Endothelial cell of umbilical vein (primary cell): ENCODE data around the gene KCNH2. TPM values are rescaled to one million over a fixed set of nuclear protein-coding genes. Genes with fewer than 3 reads are reported as not detected.

Experiments used
- BruUV-seq: library from RNA; stranded (reverse); fragments of 400-500 nt; replicated peaks from 2 replicates; lab custom pipeline; 2021; lab: Mats Ljungman, UMichigan
- CTCF ChIA-PET: fragments of 300-600, 350-600 bp; sonication (Branson Sonifier 250); formaldehyde crosslinking; loops from one replicate; lab custom pipeline; 2021; ENCODE audit warnings: antibody characterized with exemption, inconsistent platforms; lab: Charles Lee
- POLR2A ChIA-PET: fragments of 300-600, 350-600 bp; sonication (Branson Sonifier 250); formaldehyde crosslinking; loops from one replicate; lab custom pipeline; 2021; ENCODE audit warnings: antibody characterized with exemption, inconsistent platforms; lab: Charles Lee
- DNase-seq: peaks from one replicate; pipeline ENCODE4 v3.0.0-alpha.2; 2011; ENCODE audit warnings: low read depth, low spot score
- FAIRE-seq: peaks from 2 replicates; lab custom pipeline; 2011; peaks lifted over from hg19 to GRCh38; lab: Jason Lieb, UNC
- H2AFZ ChIP-seq: 2 replicates; pipeline ENCODE4 v1.6.0; 2012; ENCODE audit warnings: low read depth, low read length, control low read depth, inconsistent platforms
- H3K27ac ChIP-seq: 2 replicates; pipeline ENCODE4 v1.5.1; 2011; ENCODE audit warnings: low read depth, mild to moderate bottlenecking, control low read depth, low read length, moderate library complexity; ENCODE audit not compliant: insufficient read depth
- H3K27me3 ChIP-seq, 2 experiments: 2 replicates each; pipeline versions ENCODE4 v1.6.0 to v1.6.1; 2011; ENCODE audit warnings: low read length in 2 of 2, mixed read lengths in 1 of 2; ENCODE audit not compliant: control insufficient read depth in 2 of 2, insufficient read depth in 2 of 2
- H3K36me3 ChIP-seq, 2 experiments: 2 replicates in 1 of 2; 3 replicates in 1 of 2; pipeline ENCODE4 v1.5.1; 2011; ENCODE audit warnings: low read length in 2 of 2, mild to moderate bottlenecking in 1 of 2, moderate library complexity in 1 of 2; ENCODE audit not compliant: control insufficient read depth in 2 of 2, insufficient read depth in 2 of 2; ENCODE audit errors: extremely low read depth in 1 of 2
- H3K4me1 ChIP-seq: 3 replicates; pipeline ENCODE4 v1.5.1; 2011; ENCODE audit warnings: mild to moderate bottlenecking, low read length; ENCODE audit not compliant: control insufficient read depth, insufficient read depth; ENCODE audit errors: extremely low read depth
- H3K4me2 ChIP-seq: 2 replicates; pipeline ENCODE4 v1.6.1; 2011; ENCODE audit warnings: low read length, control low read depth, mixed read lengths; ENCODE audit not compliant: insufficient read depth
- H3K4me3 ChIP-seq, 3 experiments: fragments of 200-600 bp in 1 of 3; sonication (generic), shearing (Covaris generic) in 1 of 3; replicated peaks in 1 of 3; 2 replicates each; pipeline ENCODE4 v1.5.1; 2011 to 2016; ENCODE audit warnings: control low read depth in 3 of 3, low read length in 3 of 3, mild to moderate bottlenecking in 2 of 3, inconsistent platforms in 1 of 3, low read depth in 1 of 3, moderate library complexity in 1 of 3; ENCODE audit not compliant: insufficient read depth in 1 of 3
- H3K79me2 ChIP-seq: 2 replicates; pipeline ENCODE4 v1.6.0; 2012; ENCODE audit warnings: low read length, inconsistent platforms; ENCODE audit not compliant: control insufficient read depth, insufficient read depth
- H3K9ac ChIP-seq: replicated peaks from 2 replicates; pipeline ENCODE3; 2011; ENCODE audit warnings: low read length, control low read depth; ENCODE audit not compliant: insufficient read depth; ENCODE audit errors: extremely low read depth
- H3K9me1 ChIP-seq: replicated peaks from 3 replicates; pipeline ENCODE4 v1.6.0; 2011; ENCODE audit warnings: mild to moderate bottlenecking, low read length; ENCODE audit not compliant: control insufficient read depth, insufficient read depth; ENCODE audit errors: extremely low read depth
- H3K9me3 ChIP-seq: replicated peaks from 2 replicates; pipeline ENCODE4 v1.5.1; 2012; ENCODE audit warnings: low read length, inconsistent platforms; ENCODE audit not compliant: control insufficient read depth, insufficient read depth
- H4K20me1 ChIP-seq: replicated peaks from 2 replicates; pipeline ENCODE3; 2011; ENCODE audit warnings: mild to moderate bottlenecking, low read length; ENCODE audit not compliant: control insufficient read depth, insufficient read depth; ENCODE audit errors: extremely low read depth
- EZH2 ChIP-seq: IDR thresholded peaks from 2 replicates; pipeline ENCODE4 v1.6.1; 2012; ENCODE audit warnings: borderline replicate concordance, low read depth, mild to moderate bottlenecking, moderate library complexity, low read length, inconsistent platforms; ENCODE audit not compliant: severe bottlenecking
- FOS ChIP-seq: IDR thresholded peaks from 2 replicates; pipeline ENCODE4 v1.6.1; 2011; ENCODE audit warnings: mild to moderate bottlenecking, low read length, moderate library complexity, borderline replicate concordance; ENCODE audit not compliant: insufficient read depth
- GATA2 ChIP-seq: IDR thresholded peaks from 2 replicates; pipeline ENCODE4 v1.7.0; 2011; ENCODE audit warnings: low read depth, mild to moderate bottlenecking, moderate library complexity, mixed read lengths, low read length; ENCODE audit not compliant: insufficient read length, insufficient read depth
- JUN ChIP-seq: IDR thresholded peaks from 2 replicates; pipeline ENCODE4 v1.6.1; 2011; ENCODE audit warnings: borderline replicate concordance, low read depth; ENCODE audit not compliant: insufficient read length, insufficient read depth
- MAX ChIP-seq: IDR thresholded peaks from 2 replicates; pipeline ENCODE4 v1.6.1; 2011; ENCODE audit not compliant: insufficient read depth, insufficient read length
- MYC ChIP-seq: IDR thresholded peaks from one replicate; pipeline ENCODE4 v1.6.1; 2011; ENCODE audit warnings: mild to moderate bottlenecking, low read depth, low read length
- POLR2A ChIP-seq: IDR thresholded peaks from 2 replicates; pipeline ENCODE4 v1.6.1; 2012; ENCODE audit warnings: low read depth, mild to moderate bottlenecking, control low read depth, low read length
- POLR2AphosphoS5 ChIP-seq: IDR thresholded peaks from 2 replicates; pipeline ENCODE4 v1.6.1; 2012; ENCODE audit warnings: low read depth, mild to moderate bottlenecking, control low read depth, low read length, moderate library complexity; ENCODE audit not compliant: insufficient read depth
- dilution Hi-C: fragments of 300-500 bp; cut with MboI; formaldehyde crosslinking; loops from one replicate; pipeline ENCODE4 v1.15.0; 2019; ENCODE audit warnings: low sequenced_read_pairs; ENCODE audit not compliant: extremely low pct_ligation_motif_present
- intact Hi-C: fragments of 100-400 bp; cut with micrococcal nuclease; formaldehyde crosslinking; loops from one replicate; pipeline ENCODE4 v1.10.0; 2022
- polyA plus RNA-seq, 4 experiments: library from polyadenylated mRNA; depleted of rRNA in 3 of 4; stranded (reverse) in 3 of 4; unstranded in 1 of 4; fragments of >200 nt; gene quantifications; 2 replicates each; pipeline versions ENCODE4 v1.2.1 to v1.2.3, GENCODE V29; 2011 to 2012; ENCODE audit warnings: missing spikeins in 1 of 4
- total RNA-seq: library from RNA; stranded (reverse); gene quantifications from 2 replicates; pipeline ENCODE4 v1.2.3, GENCODE V29; 2021
- TF ChIP-seq, protein P1 (sequence below), 2 donors: IDR thresholded peaks; 1 replicate in 1 of 2; 2 replicates in 1 of 2; pipeline ENCODE4 v1.5.1; 2011; ENCODE audit warnings: low read length in 2 of 2, mild to moderate bottlenecking in 2 of 2, moderate library complexity in 2 of 2, control low read depth in 1 of 2, inconsistent platforms in 1 of 2, low read depth in 1 of 2; ENCODE audit not compliant: insufficient read depth in 1 of 2; ENCODE audit errors: extremely low read depth in 1 of 2

The KCNH2 gene
- total and polyA plus RNA-seq, 2 donors (not counting 3 experiments of a cell fraction or from before 2014, with no cell fraction given): 0.03 to 0.09 TPM

GRCh38 chr7:150946421-150947240 is 31.5 kb downstream of the KCNH2 start:
- H3K36me3 ChIP-seq: no peaks in the 10 kb centered on the region
- H3K4me1 ChIP-seq: no peaks in the 10 kb centered on the region
- H3K27me3 ChIP-seq: peaks cover 7 to 13% of the 10 kb centered on the region in 2 experiments
- H3K9me3 ChIP-seq: no peaks in the 10 kb centered on the region
- intact Hi-C loops: no loop called here
- no peaks in the 10 kb centered on the region for H4K20me1 ChIP-seq
- no peaks in the 10 kb centered on the region for H3K9me1 ChIP-seq
- FAIRE-seq (no peak), DNase-seq (no peak)
- H3K4me2 ChIP-seq: no peak overlapping the region
- POLR2A ChIA-PET: no interaction called here
- H3K9ac ChIP-seq: no peak overlapping the region
- H3K79me2 ChIP-seq: no peaks in the 10 kb centered on the region
- CTCF ChIA-PET: interaction anchor here (1.1 kb wide), 1 partner anchor 48 kb away, joined by 4 read pairs; no protein-coding TSS in a partner anchor
- H3K27ac ChIP-seq: no peak overlapping the region
- BruUV-seq: no TSS peak
- no peak overlapping the region for H3K4me3 ChIP-seq
- TF ChIP-seq POLR2AphosphoS5: no peak
- TF ChIP-seq GATA2: no peak
- TF ChIP-seq, protein P1, sequence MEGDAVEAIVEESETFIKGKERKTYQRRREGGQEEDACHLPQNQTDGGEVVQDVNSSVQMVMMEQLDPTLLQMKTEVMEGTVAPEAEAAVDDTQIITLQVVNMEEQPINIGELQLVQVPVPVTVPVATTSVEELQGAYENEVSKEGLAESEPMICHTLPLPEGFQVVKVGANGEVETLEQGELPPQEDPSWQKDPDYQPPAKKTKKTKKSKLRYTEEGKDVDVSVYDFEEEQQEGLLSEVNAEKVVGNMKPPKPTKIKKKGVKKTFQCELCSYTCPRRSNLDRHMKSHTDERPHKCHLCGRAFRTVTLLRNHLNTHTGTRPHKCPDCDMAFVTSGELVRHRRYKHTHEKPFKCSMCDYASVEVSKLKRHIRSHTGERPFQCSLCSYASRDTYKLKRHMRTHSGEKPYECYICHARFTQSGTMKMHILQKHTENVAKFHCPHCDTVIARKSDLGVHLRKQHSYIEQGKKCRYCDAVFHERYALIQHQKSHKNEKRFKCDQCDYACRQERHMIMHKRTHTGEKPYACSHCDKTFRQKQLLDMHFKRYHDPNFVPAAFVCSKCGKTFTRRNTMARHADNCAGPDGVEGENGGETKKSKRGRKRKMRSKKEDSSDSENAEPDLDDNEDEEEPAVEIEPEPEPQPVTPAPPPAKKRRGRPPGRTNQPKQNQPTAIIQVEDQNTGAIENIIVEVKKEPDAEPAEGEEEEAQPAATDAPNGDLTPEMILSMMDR (IDR thresholded peaks at IDR 0.05; ENCODE audit: extremely low read depth in 1 of 2, insufficient read depth in 1 of 2, low read depth in 1 of 2, low read length in 2 of 2): no peak
- no peak for TF ChIP-seq POLR2A
- TF ChIP-seq MAX: no peak
- no peak for TF ChIP-seq JUN
- no peak for TF ChIP-seq MYC
- TF ChIP-seq EZH2: no peak
- no peak for TF ChIP-seq FOS
- dilution Hi-C loops: no loop called here
- H2AFZ ChIP-seq: no peak overlapping the region
